Stimulated activated CD4-positive, alpha-beta T cell treated with anti-CD3 and anti-CD28 coated beads, Interleukin-15, amount 100 ng/mL, for 48 hours (primary cell): Measurements from ENCODE around the gene SPATS2L.

ENCODE experiments used
- DNase-seq, 2 donors: peaks; one replicate each; pipeline ENCODE4 v3.0.0-alpha.2; 2020; ENCODE audit warnings: low read depth in 2 of 2

The SPATS2L gene

DNA sequence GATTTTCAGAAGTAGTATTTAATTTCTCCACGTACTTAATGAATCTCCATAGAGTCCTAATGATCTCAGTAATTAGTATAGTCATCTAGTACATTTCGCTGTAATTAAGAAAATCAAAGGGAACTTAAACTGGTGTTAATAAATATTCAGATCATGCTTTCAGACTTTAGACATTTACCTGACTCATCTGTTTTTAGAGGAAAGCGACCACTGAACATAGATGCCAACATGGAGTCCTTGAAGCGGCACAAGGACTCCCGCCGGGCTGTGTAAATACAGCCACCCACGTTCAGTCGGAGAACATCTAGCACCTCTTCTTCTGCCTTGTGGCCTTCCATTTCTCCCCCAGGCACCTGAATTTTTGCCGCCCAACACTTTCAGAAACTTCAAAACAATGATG, 200.2 kb downstream of the SPATS2L start:
- no peak for DNase-seq

DNA sequence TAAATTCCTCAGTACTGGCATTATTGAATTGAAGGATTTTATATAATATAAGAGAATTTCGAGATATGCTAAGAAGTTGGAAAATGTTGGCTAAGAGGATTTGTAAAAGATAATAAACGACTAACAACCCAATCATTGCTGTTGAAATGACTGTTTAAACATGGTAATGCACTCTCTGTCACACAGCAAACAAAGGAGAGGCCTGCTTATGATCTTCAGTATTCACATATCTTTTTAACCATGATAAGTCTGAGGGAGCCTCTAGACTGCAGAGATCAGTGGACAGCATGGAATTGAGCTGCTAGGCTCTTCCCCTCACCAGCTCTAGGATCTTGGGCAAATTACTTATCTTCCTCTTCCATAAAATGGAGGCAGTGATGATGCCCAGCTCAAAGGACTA, 200.7 kb downstream of the SPATS2L start:
- DNase-seq, result no peak

DNA sequence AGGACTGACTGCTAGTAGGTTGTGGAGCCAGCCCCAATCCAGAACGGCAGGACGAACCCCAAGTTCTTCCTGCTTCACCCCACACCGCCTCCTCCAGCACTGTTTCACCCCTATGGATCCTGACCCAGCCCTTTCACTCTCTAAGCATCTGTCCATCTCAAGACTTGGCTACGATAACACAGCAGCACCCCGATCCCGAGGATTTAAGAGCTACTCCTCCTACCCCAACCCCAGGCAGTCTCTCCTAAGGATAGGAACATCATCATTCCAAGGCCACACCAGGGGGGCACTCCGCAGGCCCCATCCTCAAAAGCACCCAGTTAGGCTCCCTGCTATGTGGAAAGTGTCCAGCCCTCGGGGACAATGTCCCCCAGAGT, 202.7 kb downstream of the SPATS2L start:
- no peak for DNase-seq

DNA sequence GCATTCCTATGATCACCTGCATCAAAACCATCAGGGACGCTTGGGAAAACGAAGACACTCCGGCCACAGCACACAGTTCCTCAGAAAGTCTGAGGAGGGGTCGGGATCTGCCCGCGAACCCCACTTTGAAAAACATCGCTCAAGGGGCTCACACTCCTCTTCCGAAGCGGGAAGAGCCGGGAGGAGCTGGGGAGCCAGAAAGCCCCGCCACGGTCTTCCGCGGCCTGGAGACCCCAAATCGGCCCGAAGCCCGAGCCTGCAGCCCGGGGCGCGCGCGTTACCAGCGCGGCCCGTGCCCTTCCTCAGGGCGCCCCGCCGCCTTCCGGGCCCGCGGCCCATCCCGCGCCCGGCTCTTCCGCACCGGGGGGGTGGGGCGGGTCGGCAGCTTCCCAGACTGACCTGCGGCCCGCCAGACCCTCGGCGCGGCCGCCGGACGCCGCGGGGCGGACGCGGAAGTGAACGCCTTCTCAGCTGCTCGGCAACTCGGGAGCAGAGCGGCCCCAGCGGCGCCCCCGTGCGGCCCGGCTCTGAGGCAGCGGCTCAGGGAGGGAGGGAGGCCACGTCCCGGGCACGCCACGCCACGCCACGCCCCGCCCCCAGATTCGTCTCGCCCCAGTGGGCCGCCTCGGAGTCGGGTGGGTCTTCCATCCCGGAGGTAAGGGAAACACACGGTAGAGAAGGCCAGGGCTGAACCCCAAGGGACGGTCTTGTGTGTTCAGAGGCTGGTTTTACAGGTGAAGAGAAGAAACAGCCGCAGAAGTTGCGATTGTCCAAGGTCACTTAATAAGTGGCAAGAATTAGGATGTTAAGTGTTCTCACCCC, 203.3 kb downstream of the SPATS2L start, which contains the start of gene KCTD18:
TSS of gene KCTD18 (minus strand) at position 457 of the 822 bp plus-strand sequence. CDS start 3,052 bp downstream, outside the sequence.
- DNase-seq, result peak; percentile 78 to 89

DNA sequence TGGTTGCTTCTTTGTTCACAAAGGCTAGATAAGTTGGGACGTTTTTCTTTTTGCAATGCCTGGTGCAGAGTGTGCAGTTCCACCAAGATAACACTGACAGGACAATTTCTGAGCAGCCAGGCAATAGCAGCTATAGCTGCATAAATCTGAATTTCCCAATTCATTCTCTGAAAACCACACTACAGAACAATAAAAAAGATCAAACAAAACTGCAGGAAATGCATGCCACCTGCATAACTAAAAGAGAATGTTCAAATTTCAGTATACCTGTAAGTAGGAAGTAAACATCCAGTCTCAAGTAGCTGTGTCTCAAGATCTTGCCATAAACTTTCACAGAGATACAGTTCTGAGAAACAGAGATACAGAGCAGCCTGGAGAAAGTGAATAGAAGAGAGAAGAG, 208.7 kb downstream of the SPATS2L start:
- DNase-seq, result no peak

DNA sequence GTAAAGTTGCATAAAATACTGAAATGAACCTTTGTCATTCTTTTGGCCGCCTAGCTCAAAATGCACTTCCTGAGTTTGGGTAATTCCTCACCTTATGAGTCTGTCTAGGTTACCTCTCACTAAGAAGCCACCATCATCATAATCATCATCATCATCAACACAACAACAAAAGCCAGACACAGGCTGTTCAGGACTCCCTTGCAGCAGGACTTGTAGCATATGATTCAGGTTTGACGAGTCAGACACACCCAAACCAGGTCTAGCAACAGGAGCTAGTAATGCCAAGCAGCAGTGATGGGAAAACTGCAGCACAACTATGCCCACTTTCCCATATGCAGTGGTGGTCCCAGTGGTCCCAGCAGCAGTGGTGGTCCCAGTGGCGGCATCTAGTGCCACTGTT, 216.7 kb downstream of the SPATS2L start:
- DNase-seq, result no peak

DNA sequence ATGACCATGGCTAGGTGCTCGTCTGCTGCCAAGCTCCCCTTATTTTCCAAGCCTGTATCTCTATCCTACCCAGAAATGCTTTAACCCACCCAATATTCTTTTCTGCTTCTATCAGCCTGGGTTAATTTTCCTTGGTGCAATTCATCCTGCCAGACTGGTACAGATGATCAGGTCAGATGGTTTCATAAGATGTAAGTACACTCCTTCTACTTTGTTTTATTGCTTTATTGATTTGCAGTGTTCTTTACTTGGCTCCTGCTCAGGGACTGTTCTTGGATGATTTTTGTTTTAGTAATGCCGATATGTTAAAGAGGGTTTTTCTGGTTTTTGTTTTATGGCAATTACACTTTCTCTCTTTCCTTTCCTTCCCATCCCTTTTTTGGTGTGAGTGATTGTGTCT, 217.1 kb downstream of the SPATS2L start:
- no peak for DNase-seq

DNA sequence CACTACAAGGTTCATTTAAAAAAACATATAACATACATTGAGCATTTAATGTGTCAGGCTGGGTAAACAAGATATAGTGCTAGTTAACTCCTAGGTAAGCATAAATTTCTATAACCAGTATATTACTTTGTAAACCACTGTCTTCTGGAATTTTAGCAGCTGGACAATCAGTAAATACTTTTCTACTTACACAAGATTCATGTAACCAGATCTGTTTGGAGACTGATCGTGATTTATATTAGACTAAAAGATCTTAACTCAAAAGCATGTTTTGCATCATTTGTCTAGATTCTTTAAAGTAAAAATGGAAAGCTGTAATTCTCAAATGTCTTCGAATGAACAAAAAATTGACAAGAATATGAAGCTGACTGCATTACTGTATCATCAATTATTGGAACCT, 218.6 kb downstream of the SPATS2L start:
- DNase-seq, result no peak

DNA sequence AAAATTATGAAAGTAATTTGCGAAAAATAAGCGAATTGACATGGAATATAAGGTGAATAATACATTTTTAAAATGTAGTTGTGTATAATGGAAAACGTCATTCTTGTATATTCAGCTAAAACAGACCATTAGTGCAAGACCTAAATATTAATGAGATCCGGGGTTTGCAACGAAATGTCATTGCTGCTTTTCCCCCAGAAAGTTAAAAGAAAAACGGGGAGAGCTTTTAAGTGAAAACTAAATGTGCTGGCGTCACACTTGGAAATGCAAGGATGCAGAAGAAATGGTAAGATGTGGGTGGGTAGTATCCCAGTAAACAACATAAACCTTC, 219.0 kb downstream of the SPATS2L start:
- DNase-seq, result no peak

DNA sequence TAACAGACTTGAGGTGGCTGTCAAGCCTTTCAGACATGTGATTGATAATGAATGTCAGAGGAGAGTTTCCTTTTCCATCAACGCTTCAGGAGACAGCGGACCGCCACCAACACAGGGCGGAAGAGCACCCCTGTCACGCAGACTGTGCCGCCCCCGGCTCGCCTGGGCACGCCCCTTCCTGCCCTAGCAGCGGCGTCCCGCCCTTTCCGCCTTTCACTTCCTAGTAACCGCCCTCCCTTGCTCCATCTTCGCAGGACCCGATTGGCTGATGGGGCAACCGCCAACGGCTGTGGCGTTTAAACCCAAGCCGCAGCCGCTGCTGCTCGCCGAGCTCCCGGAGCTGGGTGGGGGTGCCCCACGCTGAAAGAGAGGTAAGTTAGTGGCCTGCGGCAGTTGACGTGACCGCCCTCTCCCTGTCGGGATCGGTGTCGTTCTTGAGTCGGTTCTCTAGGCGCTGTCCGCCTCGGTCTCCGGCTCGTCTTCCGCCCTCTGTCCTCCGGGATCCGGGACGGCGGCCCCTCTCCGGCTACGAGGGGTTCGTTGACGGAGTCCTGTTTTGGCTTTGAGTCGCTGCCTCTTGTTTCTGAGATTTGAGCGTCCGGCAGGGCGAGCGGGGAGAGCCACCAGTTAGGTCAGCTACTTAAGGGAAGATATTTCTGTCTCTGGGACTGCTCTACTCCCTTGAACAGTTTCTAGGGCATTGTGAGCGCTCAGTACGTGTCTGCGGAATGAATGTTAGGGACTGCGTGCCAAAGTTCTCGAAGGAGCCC, 219.6 kb downstream of the SPATS2L start, which contains the start of gene SGO2:
TSS of gene SGO2 (plus strand) at position 326 of the 770 bp plus-strand sequence. CDS start 6,769 bp downstream, outside the sequence.
- peak; percentile 94 to 97 for DNase-seq

DNA sequence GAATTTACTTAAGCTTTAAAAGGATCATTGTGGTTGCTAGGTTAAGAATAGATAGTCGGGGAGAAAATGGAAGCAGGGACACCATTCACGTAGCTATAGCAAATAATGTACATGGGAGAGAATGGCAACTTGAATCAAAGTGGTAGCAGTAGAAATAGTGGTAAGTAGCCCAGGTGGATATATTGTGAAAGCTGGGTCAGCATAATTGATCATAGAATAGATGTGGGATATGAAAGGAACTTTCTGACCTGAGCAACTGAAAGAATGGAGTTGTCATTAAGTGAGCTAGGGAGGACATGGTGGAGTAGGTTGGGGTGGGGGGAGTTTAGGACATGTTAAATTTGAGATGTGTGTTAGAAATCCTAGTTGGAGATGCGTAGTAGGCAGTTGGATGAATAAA, 221.7 kb downstream of the SPATS2L start:
- DNase-seq, result no peak
